CD4-positive, alpha-beta T cell treated with Interleukin-10 for 1 hour (primary cell): Measurements from ENCODE around the gene TTC39A.
"Not testable (repeated sequence)": the region's sequence is repeated elsewhere in the genome, so short reads cannot be mapped to it uniquely, and the experiment has no call there.

Experiments
- DNase-seq: peaks from one replicate; pipeline ENCODE4 v3.0.0-alpha.2; 2020

Gene TTC39A

DNA sequence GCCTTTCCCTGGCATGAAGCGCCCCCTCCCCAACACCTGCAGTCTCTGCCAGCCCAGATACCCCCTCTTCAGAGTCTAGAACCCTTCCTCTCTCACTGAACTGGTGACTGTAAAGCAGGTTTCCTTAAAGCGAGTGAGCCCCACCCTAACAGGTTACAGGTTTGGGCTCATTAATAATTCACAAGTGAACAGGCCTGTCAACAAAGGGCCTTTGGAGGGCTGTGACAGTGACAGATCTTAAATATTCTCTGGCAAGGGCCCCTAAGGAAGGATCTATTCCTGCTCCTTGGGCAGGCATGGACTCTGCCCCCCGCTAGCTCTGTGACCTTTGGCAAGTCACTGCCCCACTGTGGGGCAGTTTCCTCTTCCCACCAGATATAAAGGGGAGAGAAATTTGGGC lies 5.6 kb upstream of the TTC39A start:
- DNase-seq: no peak

DNA sequence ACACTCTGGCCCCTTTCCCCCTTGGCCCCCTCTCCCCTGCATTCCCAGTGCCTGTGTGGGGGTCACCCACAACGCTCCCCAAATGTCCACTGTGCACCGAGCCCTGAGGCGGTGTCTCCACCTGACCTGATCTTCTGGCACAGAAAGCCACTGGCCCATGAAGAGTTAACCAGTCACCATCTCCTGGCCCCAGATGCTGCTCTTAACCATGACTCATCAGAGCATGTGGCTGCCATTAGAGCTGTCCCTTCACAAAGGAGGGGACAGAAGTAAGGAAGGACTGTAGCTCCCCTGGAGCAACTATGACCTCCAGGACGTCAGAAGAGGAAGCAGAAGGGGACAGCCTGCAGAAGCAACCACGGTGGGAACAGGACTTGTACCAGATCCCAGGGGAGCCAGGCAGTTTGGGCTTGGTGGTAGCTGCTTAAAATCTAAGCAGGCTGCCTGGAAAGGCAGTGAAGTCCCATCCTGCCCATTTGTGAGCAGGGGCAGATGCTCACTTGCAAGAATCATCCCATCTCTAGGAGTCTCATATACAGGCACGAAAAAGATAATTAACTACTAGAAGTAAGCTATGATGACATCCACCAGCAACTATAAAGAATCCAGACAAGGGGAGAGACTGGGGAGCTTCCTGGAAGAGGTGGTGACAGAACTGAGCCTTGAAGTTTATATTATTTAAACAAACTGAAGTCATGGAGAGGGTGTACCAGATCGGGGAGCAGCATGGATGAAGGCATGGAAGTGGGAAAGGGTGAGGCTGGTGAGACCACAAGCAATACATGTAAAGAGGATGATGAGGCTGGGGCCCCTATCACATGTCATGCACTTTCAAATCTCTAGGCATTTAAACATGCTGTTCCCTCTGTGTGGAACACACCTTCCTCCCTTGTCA lies 1.1 kb upstream of the TTC39A start:
- DNase-seq: no peak

DNA sequence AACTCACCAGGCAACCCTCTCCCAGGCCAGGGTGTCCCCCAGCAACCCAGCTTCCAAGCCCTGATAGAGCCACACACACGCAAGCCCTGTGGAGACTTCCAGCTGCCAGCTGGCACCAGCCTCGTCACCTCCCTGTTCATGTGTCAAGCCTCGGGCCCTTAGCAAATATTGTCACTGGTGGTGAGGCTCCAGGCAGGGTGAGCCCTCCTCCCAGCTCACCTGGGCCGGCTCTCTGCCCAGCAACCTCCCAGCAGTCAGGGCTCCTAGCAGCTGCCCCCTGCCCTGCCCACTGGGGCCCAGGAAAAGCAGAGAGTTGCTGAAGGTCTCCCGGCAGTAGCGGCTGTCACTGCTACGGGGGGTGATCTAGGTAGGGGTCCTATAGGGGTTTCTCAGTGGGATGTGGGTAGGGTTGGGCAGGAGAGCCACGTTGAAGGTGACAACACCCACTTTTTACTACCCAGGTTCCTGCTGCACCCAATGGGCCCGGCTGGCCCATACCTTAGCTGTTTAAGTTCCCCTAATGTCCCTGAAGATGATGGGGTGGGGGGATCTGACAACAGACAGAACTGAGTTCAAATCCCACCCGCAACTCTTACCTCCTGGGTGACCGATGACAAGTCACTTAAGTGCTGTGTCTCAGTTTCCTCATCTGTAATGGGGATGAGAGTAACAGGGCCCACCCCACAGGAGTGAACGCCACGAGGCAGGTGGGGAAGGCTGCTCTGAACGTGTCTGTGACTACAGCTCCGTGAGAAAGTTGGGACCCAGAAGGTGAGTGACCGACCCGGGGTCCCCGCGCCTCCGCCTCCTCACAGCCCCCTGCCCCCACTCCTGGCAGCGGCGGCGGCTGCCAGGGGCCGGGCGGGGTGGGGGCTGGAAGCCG lies 678 bp downstream of the TTC39A start:
- no peak for DNase-seq

DNA sequence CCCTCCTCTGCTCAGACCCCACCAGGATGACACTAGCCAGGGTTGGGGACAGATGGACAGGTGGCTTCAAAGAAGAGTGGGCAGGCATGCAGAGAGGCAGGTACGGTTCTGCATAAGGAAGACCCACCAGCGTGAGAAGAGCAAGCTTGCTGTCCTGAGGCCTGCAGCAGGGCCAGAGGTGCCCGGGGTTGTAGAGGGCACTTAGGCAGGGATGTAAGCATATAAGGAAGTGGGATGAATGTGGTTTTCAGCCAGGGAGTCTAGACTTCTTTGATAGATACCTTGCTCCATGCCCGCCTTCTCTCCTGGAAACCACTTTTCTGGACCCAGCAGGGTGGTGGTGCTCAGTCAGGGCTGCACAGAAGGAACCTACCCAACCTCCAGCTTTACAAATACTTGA lies 1.4 kb downstream of the TTC39A start:
- no peak for DNase-seq

DNA sequence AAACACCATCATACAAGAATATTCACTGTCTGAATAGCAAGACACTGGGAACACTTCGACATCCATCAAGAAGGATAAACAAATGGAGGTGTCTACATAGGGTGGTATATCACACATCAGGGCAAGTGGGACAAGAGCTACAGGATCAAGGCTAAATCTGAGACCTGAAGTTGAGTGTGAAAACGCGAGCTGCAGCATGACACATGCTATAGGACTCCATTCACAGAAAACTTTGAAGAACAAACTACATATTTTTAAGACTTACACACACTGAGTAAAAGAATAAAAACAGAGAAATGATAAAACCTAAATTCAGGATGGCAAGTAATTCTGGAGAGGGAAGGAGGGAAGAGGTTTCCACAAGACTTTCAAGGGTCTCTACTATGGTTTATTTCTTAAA lies 2.1 kb downstream of the TTC39A start:
- no peak for DNase-seq

DNA sequence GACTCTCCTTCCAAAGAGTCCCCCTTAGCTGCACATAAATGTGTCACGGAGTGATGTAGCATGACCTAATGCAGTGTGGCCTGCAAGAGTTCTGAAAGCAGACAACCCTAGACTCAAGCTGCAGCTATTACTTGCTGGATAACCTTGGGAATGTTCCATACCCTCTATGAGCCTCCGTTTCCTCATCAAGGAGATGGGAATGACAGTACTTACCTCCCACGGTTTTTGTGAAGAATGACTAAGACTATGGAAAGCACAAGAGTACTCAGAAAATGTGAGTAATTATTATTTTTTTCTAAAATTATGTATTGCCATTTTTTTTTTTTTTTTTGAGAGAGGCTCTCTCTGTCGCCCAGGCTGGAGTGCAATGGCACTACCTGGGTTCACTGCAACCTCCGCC lies 3.0 kb downstream of the TTC39A start:
- no peak for DNase-seq

DNA sequence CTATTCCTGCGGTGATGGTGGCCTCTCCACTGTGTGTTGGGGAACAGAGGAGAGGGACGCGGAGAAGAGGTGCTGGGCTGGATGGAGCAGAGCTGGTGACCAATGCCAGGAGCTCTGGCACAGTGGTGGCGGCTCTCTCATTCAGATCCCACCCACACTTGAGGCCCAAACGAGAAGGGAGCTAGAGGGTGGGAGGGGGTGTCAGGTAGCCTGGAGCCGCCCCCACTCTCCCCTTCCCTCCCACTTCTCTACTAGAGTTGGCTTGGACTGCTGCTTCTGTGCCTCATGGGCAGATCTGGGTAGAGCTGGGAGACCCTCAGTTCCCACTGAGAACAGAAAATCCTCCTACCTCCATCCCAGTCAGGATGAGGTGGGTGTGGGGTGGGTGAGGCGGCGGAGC lies 3.5 kb downstream of the TTC39A start:
- DNase-seq: no peak

DNA sequence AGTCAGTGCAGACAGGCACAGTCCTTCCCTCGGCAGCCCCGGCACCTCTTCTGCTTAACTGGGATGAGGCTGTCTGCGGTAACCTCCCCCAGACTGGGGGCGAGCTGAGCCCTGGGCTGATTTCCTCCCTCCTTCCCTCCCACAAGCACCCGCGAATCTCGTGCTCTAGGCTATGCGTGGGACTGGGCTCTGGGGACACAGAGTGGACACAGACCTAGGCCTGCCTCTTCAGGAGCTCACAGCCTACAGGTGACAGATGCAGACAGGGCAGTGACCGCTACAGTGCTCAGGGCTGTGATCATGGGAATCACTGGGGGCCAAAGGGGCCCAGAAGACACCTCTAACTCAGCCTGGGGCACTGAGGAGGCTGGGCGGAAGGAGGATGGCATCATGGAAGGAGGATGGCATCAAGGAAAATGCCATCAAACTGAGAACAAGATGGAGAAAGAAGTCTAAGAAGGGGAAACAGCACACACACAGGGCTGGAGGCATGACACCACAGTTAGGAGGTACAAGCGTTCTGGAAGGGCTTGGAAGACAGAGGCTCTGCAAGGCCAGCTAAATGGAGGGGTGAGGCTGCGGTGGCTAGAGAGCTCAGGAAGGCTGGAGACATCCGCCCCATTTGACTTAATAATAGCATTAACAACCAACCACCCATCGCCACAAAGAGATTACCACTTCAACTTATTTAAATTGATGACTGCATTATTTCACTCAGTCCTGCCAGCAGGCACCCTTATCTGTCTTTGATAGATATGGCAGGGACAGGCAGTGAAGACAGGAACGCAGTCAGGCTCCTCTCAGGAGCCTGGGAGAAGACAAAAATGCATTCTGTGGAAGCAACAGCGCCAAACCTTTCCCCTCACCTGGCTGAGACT lies 4.2 kb downstream of the TTC39A start:
- no peak for DNase-seq

DNA sequence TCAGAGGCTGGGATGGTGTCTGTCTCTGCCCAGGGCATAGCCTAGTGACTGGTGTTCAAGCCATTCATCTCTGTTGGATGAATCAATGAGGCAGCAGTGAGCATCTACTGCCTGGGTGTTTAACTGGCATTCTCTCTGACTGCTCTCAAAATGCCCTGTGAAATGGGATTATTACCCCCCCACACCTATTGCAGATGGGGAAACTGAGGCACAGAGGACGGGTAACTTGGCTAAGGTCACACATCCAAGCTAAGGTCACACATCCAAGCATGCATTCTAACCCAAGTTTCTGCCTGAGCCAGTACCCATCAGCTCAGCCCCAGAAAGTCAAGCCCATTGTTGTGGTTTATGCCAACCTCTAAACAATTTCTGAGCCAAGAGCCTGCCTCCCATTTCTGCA lies 5.0 kb downstream of the TTC39A start:
- no peak for DNase-seq

DNA sequence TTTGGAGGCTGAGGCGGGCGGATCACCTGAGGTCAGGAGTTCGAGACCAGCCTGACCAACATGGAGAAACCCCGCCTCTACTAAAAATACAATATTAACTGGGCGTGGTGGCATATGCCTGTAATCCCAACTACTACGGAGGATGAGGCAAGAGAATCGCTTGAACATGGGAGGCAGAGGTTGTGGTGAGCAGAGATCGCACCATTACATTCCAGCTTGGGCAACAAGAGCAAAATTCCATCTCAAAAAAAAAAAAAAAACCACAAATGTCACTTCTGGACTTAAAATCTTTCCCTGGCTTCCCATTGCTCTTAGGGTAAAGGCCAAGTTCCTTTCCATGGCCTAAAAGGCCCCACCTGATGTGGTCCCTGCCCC lies 5.4 kb downstream of the TTC39A start:
- DNase-seq: not testable (repeated sequence)

DNA sequence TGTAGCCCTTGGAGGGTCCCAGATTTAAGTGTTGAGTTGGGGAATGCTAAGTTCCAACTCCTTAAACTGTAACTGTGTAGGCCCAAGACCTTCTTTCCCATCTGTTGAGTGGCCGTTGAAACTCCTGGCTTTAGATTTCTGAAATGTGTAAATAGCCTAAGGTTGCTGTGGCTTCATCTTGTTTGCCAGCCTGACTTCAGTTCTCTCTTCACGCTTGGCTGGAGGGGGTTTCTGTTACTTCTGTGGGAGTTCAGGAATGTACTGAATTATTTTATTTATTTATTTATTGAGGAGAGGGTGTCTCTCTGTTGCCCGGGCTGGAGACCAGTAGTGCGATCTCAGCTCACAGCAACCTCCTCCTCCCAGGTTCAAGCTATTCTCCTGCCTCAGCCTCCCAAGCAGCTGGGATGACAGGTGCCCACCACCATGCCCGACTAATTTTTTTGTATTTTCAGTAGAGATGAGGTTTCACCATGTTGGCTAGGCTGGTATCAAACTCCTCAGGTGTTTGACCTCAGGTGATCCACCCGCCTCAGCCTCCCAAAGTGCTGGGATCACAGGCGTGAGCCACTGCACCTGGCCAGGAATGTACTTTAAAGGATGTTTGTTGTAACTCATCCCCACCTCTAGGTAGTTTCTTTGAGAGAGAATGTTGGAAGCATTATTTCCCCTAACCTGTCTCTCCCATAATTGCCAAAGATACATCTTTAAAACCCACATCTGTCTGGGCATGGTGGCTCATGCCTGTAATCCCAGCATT lies 5.9 kb downstream of the TTC39A start:
- DNase-seq: no peak

DNA sequence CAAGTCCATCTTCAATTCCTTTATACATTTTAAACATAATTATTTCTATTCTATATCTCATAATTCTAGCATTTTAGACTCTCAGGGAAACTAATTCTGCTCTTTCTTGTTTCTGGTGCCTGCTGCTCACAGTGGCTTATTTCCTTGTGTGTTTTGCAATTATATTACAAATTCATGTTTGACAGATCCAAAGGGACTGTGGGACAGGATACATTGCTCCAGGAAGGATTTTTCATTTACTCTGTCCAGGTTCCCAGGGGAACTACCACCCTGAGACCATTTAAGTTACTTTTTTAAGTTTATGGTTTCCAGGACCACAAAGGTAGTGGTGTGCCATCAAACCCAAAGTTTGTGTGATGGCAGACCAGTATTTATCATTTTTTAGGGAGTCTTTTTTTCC lies 6.6 kb downstream of the TTC39A start:
- no peak for DNase-seq

DNA sequence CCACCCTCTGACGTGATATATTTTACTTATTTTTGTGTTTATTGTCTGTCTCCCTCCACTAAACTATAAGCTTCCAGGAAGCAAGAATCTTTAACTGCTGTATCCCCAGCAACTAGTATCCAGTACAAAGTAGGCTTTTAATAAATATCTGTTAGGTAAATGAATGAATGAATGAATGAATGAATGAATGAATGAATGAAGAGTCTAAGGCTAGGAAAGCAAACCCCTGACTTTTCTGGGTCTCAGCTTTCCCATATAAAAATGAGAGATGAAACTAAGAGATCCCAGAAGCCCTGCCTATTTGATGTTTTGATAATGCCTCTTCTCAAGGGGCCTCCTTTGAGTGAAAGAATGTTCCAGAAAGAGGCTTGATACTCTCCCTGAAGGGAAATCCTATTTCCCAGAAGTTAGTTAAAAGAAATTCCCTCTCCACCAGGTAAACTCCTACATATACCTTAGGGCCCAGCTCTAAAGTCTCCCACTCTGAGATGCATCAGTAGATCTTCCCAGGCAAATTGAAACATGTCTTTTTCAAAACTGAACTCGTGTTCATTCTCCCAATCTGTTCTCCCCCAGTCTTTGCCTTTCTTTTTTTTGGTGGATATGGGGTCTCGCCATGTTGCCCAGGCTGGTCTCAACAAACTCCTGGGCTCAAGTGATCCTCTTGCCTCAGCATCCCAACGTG lies 7.8 kb downstream of the TTC39A start:
- DNase-seq: no peak

DNA sequence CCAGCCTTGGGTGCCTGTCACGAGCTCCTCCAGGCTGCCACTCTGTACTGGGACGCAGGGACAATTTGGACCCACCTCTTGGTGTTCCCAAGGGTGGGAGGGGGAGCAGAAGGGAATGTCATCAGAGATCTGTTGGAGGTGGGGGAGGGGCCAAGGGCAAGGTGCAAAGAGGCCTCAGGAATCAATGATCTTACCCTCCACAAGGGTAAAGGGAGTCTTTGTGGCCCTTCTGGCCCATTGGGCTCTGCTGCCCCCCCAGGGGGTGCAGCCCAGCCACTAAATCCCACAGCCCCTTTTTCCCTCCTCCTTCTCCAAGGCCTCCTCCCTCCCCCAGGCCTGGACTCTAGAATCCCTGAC lies 8.5 kb downstream of the TTC39A start:
- no peak for DNase-seq

DNA sequence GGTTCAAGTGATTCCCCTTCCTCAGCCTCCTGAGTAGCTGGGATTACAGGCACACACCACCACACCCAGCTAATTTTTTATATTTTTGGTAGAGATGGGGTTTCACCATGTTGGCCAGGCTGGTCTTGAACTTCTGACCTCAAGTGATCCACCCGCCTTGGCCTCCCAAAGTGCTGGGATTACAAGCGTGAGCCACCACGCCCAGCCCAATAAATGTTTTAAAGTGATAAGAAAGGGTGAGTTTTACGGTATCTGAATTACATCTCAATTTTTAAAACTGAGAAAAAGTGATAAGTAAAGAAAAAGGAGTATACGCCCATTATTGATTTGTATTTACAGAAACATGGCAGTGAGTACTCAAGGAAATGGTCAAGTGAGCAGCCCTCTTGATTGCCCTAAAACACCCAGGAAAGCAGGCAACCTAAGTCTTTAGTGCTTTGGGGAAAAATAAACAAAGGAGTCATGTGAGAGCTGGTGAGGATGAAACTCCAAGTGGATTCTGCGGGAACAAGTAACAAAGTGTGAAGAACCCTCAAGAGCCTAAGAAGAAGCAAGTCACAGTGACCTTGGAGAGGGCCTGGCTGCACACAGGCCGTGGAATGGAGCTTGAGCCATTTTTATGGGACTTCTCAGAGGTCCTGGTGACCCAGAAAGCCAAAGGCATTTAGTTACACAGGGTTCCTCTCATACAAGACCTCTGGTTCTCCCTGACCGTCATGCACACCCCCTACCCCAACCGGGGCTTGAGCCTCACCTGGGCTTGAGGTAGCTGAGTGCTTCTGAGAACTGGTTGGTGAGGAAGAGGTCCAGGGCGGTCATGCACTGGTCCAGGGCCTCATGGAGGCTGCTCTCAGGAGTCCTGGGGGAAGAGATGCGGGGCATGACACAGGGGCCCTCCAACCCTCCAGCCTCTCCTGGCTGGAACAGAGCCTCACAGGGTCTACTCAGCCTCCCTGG lies 9.1 kb downstream of the TTC39A start:
- no peak for DNase-seq

DNA sequence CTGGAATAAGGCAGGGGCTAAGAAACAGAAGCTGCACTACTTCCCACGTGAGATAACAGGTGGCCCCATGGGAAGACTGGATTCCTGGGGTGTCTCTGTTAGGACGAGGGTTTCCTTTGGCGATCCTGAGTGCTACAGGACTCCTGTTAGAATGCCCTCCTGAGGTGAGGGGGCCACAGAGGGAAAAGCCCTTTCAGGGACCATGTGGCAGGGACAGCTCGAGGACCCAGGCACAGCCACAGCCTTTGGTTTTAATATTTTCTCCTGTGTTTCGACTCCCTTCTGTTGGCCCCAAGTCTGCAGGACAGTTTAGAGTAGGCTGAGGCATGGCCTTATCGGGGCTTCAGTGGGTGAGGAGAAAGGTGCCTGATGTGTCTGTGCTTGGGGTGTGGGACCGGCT lies 12.6 kb downstream of the TTC39A start:
- no peak for DNase-seq

DNA sequence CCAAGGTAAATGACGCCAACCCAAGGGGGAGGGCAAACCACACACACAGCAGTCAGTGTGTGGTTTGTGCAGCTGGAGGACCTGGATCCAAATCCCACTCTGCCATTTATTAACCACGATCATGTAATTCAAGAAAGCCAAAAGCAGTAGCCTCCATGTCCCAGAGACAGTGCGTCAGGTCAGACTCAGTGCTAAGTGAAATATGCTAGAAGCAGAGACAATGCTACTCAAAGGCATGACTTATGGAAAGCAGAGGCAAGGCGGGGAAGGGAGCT lies 13.6 kb downstream of the TTC39A start:
- DNase-seq: no peak

DNA sequence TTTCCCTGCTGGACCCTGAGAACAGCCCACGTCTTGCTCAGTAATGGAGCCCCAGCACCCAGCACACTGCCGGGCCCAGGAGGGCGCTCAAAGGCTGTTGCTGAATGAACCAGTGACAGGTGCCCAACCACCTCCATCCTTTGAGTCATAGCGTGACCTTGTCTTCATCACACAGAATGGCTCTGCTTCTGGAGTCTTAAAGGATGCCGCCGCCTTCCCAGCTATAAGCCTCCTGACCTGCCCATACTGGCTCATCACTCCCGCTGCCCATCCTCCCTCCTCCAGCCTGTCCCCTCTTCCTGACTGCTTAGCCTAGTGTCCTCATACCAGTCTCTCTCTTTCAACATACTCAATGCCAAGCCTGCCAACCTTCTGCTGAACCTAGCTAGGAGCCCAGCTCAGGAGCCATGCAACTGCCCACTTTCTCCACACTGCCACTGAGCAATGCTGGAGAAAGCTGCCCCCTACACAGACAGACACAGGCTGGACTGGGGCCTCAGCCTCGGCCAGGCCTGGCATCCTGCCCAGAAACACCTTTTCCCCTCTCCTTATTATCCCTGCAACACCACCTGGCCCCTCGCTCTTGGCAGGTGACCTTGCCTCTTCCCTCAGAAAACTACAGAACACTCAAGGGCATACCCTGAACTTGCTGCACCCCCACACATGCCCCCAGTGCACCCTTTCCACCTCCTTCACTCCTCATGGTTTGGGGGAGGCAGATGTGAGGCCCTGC lies 14.1 kb downstream of the TTC39A start:
- no peak for DNase-seq

DNA sequence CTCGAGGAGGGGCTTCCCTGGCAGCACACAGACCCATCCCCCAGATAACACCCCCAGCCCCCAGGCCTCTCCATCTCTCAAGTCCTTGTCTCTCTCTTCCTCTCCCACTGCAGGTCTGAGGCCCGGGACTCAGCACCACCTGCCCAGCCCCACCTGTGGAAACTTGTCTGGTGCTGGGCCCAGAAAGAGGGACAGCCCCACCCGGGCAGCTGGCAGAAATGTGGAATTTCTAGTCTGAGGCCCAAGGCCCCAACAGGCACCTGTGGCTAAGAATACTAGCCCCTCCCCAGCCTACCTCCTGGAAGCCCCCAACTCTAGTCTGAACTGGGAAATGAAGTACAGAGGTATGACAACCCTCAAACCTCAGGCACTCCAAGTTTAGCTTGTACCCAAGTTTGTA lies 15.4 kb downstream of the TTC39A start:
- no peak for DNase-seq
